HG03575 (cell line): ENCODE measurements around the gene SLC12A5.
"Not testable (repeated sequence)": the region's sequence is repeated elsewhere in the genome, so short reads cannot be mapped to it uniquely, and the experiment has no call there.

Experiments
- ATAC-seq: cut with Tn5 transposase; IDR thresholded peaks from one replicate; pipeline ENCODE4 v1.9.1; 2021; ENCODE audit not compliant: unreplicated experiment, insufficient number of reproducible peaks, low FRiP score; ENCODE audit errors: extremely low read depth

SLC12A5 gene

DNA sequence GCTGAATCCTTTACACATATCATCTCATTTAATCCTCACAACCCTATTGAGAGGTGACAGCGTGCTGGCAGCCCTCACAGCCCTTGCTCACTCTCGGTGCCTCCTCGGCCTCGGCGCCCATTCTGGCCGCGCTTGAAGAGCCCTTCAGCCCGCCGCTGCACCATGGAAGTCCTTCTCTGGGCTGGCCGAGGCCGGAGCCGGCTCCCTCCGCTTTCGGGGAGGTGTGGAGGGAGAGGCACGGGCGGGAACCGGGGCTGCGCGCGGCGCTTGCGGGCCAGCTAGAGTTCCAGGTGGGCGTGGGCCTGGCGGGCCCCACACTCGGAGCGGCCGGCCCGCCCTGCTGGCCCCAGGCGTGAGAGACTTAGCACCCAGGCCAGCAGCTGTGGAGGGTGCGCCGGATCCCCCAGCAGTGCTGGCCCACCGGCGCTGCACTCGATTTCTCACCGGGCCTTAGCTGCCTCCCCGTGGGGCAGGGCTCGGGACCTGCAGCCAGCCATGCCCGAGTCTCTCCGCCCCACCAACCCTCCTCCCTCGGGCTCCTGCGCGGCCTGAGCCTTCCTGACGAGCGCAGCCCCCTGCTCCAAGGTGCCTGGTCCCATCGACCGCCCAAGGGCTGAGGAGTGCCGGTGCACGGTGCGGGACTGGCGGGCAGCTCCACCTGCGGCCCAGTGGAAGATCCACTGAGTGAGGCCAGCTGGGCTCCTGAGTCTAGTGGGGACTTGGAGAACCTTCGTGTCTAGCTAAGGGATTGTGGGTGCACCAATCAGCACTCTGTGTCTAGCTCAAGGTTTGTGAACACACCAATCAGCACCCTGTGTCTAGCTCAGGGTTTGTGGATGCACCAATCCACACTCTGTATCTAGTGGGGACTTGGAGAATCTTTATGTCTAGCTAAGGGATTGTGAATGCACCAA, 62.9 kb downstream of the SLC12A5 start:
- not testable (repeated sequence) for ATAC-seq

GRCh38 chr20:46093531-46093930, 64.5 kb downstream of the SLC12A5 start:
- no peak for ATAC-seq

- no peak for ATAC-seq
Observed at GRCh38 chr20:46099491-46100287, 70.7 kb downstream of the SLC12A5 start.

GRCh38 chr20:46100444-46100843, 71.4 kb downstream of the SLC12A5 start:
- ATAC-seq: not testable (repeated sequence)

- no peak for ATAC-seq
Observed at GRCh38 chr20:46100988-46101387, 72.0 kb downstream of the SLC12A5 start.

DNA sequence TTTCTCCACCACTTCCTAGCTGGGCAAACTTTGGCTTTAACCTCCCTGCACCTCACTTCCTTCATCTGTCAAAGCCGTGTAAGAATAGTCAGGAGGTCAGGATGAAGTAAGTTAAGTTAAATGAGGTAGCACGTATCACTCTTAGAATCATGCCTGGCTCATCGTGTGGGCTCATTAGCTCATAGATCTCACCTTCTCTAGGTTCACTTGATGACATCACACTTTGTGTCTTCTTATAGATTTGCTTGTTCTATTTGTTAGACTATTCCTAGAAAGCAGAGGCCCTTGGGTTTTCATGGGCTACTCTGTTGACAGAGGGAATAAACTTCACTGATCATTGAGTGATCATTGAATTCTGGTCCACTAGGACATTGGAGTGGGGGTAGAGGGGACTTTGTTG, 72.9 kb downstream of the SLC12A5 start:
- no peak for ATAC-seq

GRCh38 chr20:46102940-46103339, 73.9 kb downstream of the SLC12A5 start:
- no peak for ATAC-seq

- ATAC-seq: no peak
Observed at GRCh38 chr20:46104262-46104661, 75.2 kb downstream of the SLC12A5 start.

DNA sequence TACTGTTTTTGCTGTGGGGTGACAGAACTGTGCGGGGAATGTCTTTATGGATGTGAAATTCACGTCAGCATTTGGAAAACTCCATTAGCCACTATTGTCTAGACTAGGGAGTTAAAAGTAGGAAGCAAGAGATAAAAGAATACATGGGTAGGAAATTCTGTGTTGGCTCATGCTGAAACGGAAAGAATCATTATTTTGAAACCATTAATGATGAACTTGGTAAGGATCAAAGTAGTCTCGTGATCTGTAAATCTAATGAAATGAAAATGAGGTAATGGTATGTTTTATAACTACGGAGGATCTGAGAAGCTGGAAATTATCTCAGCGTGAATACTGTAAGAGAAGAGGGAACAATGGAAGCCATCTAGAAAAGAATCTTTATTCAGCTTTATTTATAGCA, 78.0 kb downstream of the SLC12A5 start:
- no peak for ATAC-seq

DNA sequence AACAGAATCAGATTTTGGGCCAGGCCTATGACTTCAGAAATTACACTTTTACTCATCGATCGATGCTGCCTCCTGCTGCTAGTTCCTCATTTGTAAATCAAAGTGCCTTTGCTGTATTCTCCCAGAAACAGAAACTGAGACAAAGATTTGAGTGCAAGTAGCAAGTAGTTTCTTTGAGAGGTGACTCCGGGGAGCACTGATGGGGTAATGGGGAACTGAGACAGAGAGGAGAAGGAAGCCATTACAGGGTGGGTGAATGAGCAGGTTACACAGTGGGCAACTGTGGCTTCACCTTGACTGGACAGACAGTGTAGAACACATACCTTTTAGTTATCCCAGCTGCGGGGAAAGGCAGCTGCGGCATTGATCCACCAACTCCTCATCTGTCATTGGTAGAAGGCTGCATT, 79.4 kb downstream of the SLC12A5 start:
- ATAC-seq: peak; percentile 55

DNA sequence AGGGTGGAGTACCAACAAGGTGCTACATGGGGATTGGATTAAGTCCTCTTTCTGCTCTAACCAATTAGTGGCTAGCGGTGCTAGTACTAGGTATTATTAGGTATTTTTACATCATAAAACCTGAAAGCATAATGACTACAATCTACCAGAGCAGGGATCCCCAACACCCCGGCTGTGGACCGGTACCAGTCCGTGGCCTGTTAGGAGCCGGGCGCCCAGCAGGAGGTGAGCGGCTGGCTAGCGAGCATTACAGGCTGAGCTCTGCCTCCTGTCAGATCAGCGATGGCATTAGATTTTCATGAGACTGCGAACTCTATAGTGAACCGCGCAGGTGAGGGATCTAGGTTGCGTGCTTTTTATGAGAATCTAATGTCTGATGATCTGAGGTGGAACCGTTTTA, 80.0 kb downstream of the SLC12A5 start:
- ATAC-seq: no peak
